ENCODE measurements around the gene GSTM2.

Gene GSTM2

GRCh38 chr1:109639063-109639840, 28.6 kb upstream of the GSTM2 start:
- Histone ChIP-seq H3K4me3 (ENCODE audit: low read length) (no peak overlapping the region), H3K36me3 (ENCODE audit: control insufficient read depth, insufficient read depth, low read length) (no peaks in the 10 kb centered on the region), H3K27ac (ENCODE audit: low read length) (no peak overlapping the region), H3K4me1 (ENCODE audit: control insufficient read depth, insufficient read depth, low read length) (peaks cover 3% of the 10 kb centered on the region), H3K9me3 (ENCODE audit: control insufficient read depth, insufficient read depth, low read length) (no peaks in the 10 kb centered on the region), H3K27me3 (ENCODE audit: control insufficient read depth, insufficient read depth, low read length) (no peaks in the 10 kb centered on the region)
- no CpG with 5 or more reads among the region's 9 CpGs for WGBS (ENCODE audit: insufficient coverage, insufficient read length)
- DNase-seq (ENCODE audit: low read depth, low spot score) = no peak

GRCh38 chr1:109639841-109640184, 28.0 kb upstream of the GSTM2 start:
- Histone ChIP-seq H3K4me3 (ENCODE audit: low read length) (no peak overlapping the region), H3K36me3 (ENCODE audit: control insufficient read depth, insufficient read depth, low read length) (no peaks in the 10 kb centered on the region), H3K27ac (ENCODE audit: low read length) (no peak overlapping the region), H3K4me1 (ENCODE audit: control insufficient read depth, insufficient read depth, low read length) (peaks cover 3% of the 10 kb centered on the region), H3K27me3 (ENCODE audit: control insufficient read depth, insufficient read depth, low read length) (no peaks in the 10 kb centered on the region), H3K9me3 (ENCODE audit: control insufficient read depth, insufficient read depth, low read length) (no peaks in the 10 kb centered on the region)
- DNase-seq (ENCODE audit: low read depth, low spot score) = no peak
- no CpG with 5 or more reads among the region's 6 CpGs for WGBS (ENCODE audit: insufficient coverage, insufficient read length)

GRCh38 chr1:109640285-109640865, 27.5 kb upstream of the GSTM2 start:
- DNase-seq (ENCODE audit: low read depth, low spot score) = no peak
- WGBS (ENCODE audit: insufficient coverage, insufficient read length) = no CpG with 5 or more reads among the region's 5 CpGs
- Histone ChIP-seq H3K36me3 (ENCODE audit: control insufficient read depth, insufficient read depth, low read length) (no peaks in the 10 kb centered on the region), H3K4me3 (ENCODE audit: low read length) (no peak overlapping the region), H3K9me3 (ENCODE audit: control insufficient read depth, insufficient read depth, low read length) (no peaks in the 10 kb centered on the region), H3K27ac (ENCODE audit: low read length) (no peak overlapping the region), H3K27me3 (ENCODE audit: control insufficient read depth, insufficient read depth, low read length) (no peaks in the 10 kb centered on the region), H3K4me1 (ENCODE audit: control insufficient read depth, insufficient read depth, low read length) (peaks cover 3% of the 10 kb centered on the region)

GRCh38 chr1:109641078-109641740, 26.6 kb upstream of the GSTM2 start:
- WGBS (ENCODE audit: insufficient coverage, insufficient read length) = no CpG with 5 or more reads among the region's 2 CpGs

GRCh38 chr1:109641861-109642260, 26.0 kb upstream of the GSTM2 start:
- H3K4me3 ChIP-seq (ENCODE audit: low read length) = no peak overlapping the region
- no CpG with 5 or more reads among the region's 2 CpGs for WGBS (ENCODE audit: insufficient coverage, insufficient read length)
- no peak for DNase-seq (ENCODE audit: low read depth, low spot score)
- H3K4me1 ChIP-seq (ENCODE audit: control insufficient read depth, insufficient read depth, low read length) = no peaks in the 10 kb centered on the region; the same call in 1 of the 2 replicates
- H3K27me3 ChIP-seq (ENCODE audit: control insufficient read depth, insufficient read depth, low read length) = no peaks in the 10 kb centered on the region
- H3K27ac ChIP-seq (ENCODE audit: low read length) = no peak overlapping the region
- no peaks in the 10 kb centered on the region for H3K9me3 ChIP-seq (ENCODE audit: control insufficient read depth, insufficient read depth, low read length)
- H3K36me3 ChIP-seq (ENCODE audit: control insufficient read depth, insufficient read depth, low read length) = no peaks in the 10 kb centered on the region

More at GRCh38 chr1:109641078-109641740, 26.6 kb upstream of the GSTM2 start:
- H3K27me3 ChIP-seq (ENCODE audit: control insufficient read depth, insufficient read depth, low read length) = no peaks in the 10 kb centered on the region
- H3K36me3 ChIP-seq (ENCODE audit: control insufficient read depth, insufficient read depth, low read length) = no peaks in the 10 kb centered on the region
- DNase-seq (ENCODE audit: low read depth, low spot score) = no peak
- H3K9me3 ChIP-seq (ENCODE audit: control insufficient read depth, insufficient read depth, low read length) = no peaks in the 10 kb centered on the region
- no peak overlapping the region for H3K27ac ChIP-seq (ENCODE audit: low read length)
- H3K4me1 ChIP-seq (ENCODE audit: control insufficient read depth, insufficient read depth, low read length) = peaks cover under 1% of the 10 kb centered on the region
- no peak overlapping the region for H3K4me3 ChIP-seq (ENCODE audit: low read length)

- H3K36me3 ChIP-seq (ENCODE audit: control insufficient read depth, insufficient read depth, low read length) = no peaks in the 10 kb centered on the region
- no peaks in the 10 kb centered on the region for H3K27me3 ChIP-seq (ENCODE audit: control insufficient read depth, insufficient read depth, low read length)
- no peaks in the 10 kb centered on the region for H3K9me3 ChIP-seq (ENCODE audit: control insufficient read depth, insufficient read depth, low read length)
- DNase-seq (ENCODE audit: low read depth, low spot score) = no peak
- no peak overlapping the region for H3K27ac ChIP-seq (ENCODE audit: low read length)
- WGBS (ENCODE audit: insufficient coverage, insufficient read length) = no CpG with 5 or more reads among the region's 3 CpGs
- H3K4me1 ChIP-seq (ENCODE audit: control insufficient read depth, insufficient read depth, low read length) = no peaks in the 10 kb centered on the region; the same call in 1 of the 2 replicates
- H3K4me3 ChIP-seq (ENCODE audit: low read length) = no peak overlapping the region
Measured at GRCh38 chr1:109642626-109643025, 25.2 kb upstream of the GSTM2 start.

GRCh38 chr1:109643385-109644230, 24.2 kb upstream of the GSTM2 start:
- no peaks in the 10 kb centered on the region for H3K27me3 ChIP-seq (ENCODE audit: control insufficient read depth, insufficient read depth, low read length)
- no peaks in the 10 kb centered on the region for H3K36me3 ChIP-seq (ENCODE audit: control insufficient read depth, insufficient read depth, low read length)
- H3K27ac ChIP-seq (ENCODE audit: low read length) = no peak overlapping the region
- H3K4me3 ChIP-seq (ENCODE audit: low read length) = no peak overlapping the region
- no peaks in the 10 kb centered on the region; the same call in 1 of the 2 replicates for H3K4me1 ChIP-seq (ENCODE audit: control insufficient read depth, insufficient read depth, low read length)
- H3K9me3 ChIP-seq (ENCODE audit: control insufficient read depth, insufficient read depth, low read length) = no peaks in the 10 kb centered on the region
- no CpG with 5 or more reads among the region's 32 CpGs for WGBS (ENCODE audit: insufficient coverage, insufficient read length)
- DNase-seq (ENCODE audit: low read depth, low spot score) = peak; percentile 71

- DNase-seq (ENCODE audit: low read depth, low spot score) = no peak
- Histone ChIP-seq H3K27me3 (ENCODE audit: control insufficient read depth, insufficient read depth, low read length) (no peaks in the 10 kb centered on the region), H3K4me3 (ENCODE audit: low read length) (no peak overlapping the region), H3K4me1 (ENCODE audit: control insufficient read depth, insufficient read depth, low read length) (no peaks in the 10 kb centered on the region), H3K9me3 (ENCODE audit: control insufficient read depth, insufficient read depth, low read length) (no peaks in the 10 kb centered on the region), H3K36me3 (ENCODE audit: control insufficient read depth, insufficient read depth, low read length) (no peaks in the 10 kb centered on the region), H3K27ac (ENCODE audit: low read length) (no peak overlapping the region)
- WGBS (ENCODE audit: insufficient coverage, insufficient read length) = no CpG with 5 or more reads among the region's 10 CpGs
Measured at GRCh38 chr1:109644670-109645069, 23.2 kb upstream of the GSTM2 start.

GRCh38 chr1:109649491-109649914, 18.4 kb upstream of the GSTM2 start:
- no peaks in the 10 kb centered on the region for H3K9me3 ChIP-seq (ENCODE audit: control insufficient read depth, insufficient read depth, low read length)
- H3K4me3 ChIP-seq (ENCODE audit: low read length) = no peak overlapping the region
- H3K27ac ChIP-seq (ENCODE audit: low read length) = no peak overlapping the region
- H3K36me3 ChIP-seq (ENCODE audit: control insufficient read depth, insufficient read depth, low read length) = no peaks in the 10 kb centered on the region
- H3K27me3 ChIP-seq (ENCODE audit: control insufficient read depth, insufficient read depth, low read length) = no peaks in the 10 kb centered on the region
- DNase-seq (ENCODE audit: low read depth, low spot score) = no peak
- H3K4me1 ChIP-seq (ENCODE audit: control insufficient read depth, insufficient read depth, low read length) = no peaks in the 10 kb centered on the region
- WGBS (ENCODE audit: insufficient coverage, insufficient read length) = no CpG with 5 or more reads among the region's 4 CpGs

GRCh38 chr1:109650609-109651008, 17.2 kb upstream of the GSTM2 start:
- no peaks in the 10 kb centered on the region; the same call in 1 of the 2 replicates for H3K4me1 ChIP-seq (ENCODE audit: control insufficient read depth, insufficient read depth, low read length)
- no peaks in the 10 kb centered on the region for H3K9me3 ChIP-seq (ENCODE audit: control insufficient read depth, insufficient read depth, low read length)
- H3K27ac ChIP-seq (ENCODE audit: low read length) = no peak overlapping the region
- H3K27me3 ChIP-seq (ENCODE audit: control insufficient read depth, insufficient read depth, low read length) = no peaks in the 10 kb centered on the region
- no peak overlapping the region for H3K4me3 ChIP-seq (ENCODE audit: low read length)
- WGBS (ENCODE audit: insufficient coverage, insufficient read length) = no CpG with 5 or more reads among the region's 3 CpGs
- DNase-seq (ENCODE audit: low read depth, low spot score) = no peak
- no peaks in the 10 kb centered on the region for H3K36me3 ChIP-seq (ENCODE audit: control insufficient read depth, insufficient read depth, low read length)

All from iPS DF 6.9 (cell line).